ENCODE results near the gene HAUS8.
"Not testable (repeated sequence)": the region's sequence is repeated elsewhere in the genome, so short reads cannot be mapped to it uniquely, and the experiment has no call there.

Gene HAUS8

GRCh38 chr19:17075035-17075863 is at the start of gene HAUS8, which contains the start of gene MYO9B:
Gene HAUS8 (minus strand): TSS chr19:17075452. CDS start chr19:17075422, 30 bp downstream.
Gene MYO9B (plus strand): TSS chr19:17075777. CDS start chr19:17101718, 25,941 bp downstream.
- in situ Hi-C loops (cut with MboI; ENCODE audit: low sequenced_read_pairs), result no loop called here

- in situ Hi-C loops (cut with MboI; ENCODE audit: low sequenced_read_pairs), result no loop called here
Measured at GRCh38 chr19:17124025-17124424, 48.8 kb upstream of the HAUS8 start.

GRCh38 chr19:17123041-17123440 is 47.8 kb upstream of the HAUS8 start:
- in situ Hi-C loops (cut with MboI; ENCODE audit: low sequenced_read_pairs), result no loop called here

GRCh38 chr19:17121736-17122293 is 46.6 kb upstream of the HAUS8 start:
- in situ Hi-C loops (cut with MboI; ENCODE audit: low sequenced_read_pairs), result no loop called here

GRCh38 chr19:17118957-17119356 is 43.7 kb upstream of the HAUS8 start:
- in situ Hi-C loops (cut with MboI; ENCODE audit: low sequenced_read_pairs), result no loop called here

- in situ Hi-C loops (cut with MboI; ENCODE audit: low sequenced_read_pairs), result no loop called here
Measured at GRCh38 chr19:17116996-17117702, 41.9 kb upstream of the HAUS8 start.

GRCh38 chr19:17114414-17114831 is 39.2 kb upstream of the HAUS8 start:
- in situ Hi-C loops (cut with MboI; ENCODE audit: low sequenced_read_pairs), result no loop called here

GRCh38 chr19:17113127-17113785 is 38.0 kb upstream of the HAUS8 start:
- in situ Hi-C loops (cut with MboI; ENCODE audit: low sequenced_read_pairs), result no loop called here

- in situ Hi-C loops (cut with MboI; ENCODE audit: low sequenced_read_pairs), result no loop called here
Measured at GRCh38 chr19:17112700-17113099, 37.4 kb upstream of the HAUS8 start.

GRCh38 chr19:17112271-17112670 is 37.0 kb upstream of the HAUS8 start:
- in situ Hi-C loops (cut with MboI; ENCODE audit: low sequenced_read_pairs), result no loop called here

GRCh38 chr19:17111766-17112165 is 36.5 kb upstream of the HAUS8 start:
- in situ Hi-C loops (cut with MboI; ENCODE audit: low sequenced_read_pairs), result no loop called here

GRCh38 chr19:17110599-17110966 is 35.3 kb upstream of the HAUS8 start:
- in situ Hi-C loops (cut with MboI; ENCODE audit: low sequenced_read_pairs), result no loop called here

GRCh38 chr19:17109962-17110598 is 34.8 kb upstream of the HAUS8 start:
- in situ Hi-C loops (cut with MboI; ENCODE audit: low sequenced_read_pairs), result no loop called here

GRCh38 chr19:17109300-17109699 is 34.0 kb upstream of the HAUS8 start:
- in situ Hi-C loops (cut with MboI; ENCODE audit: low sequenced_read_pairs), result no loop called here

- in situ Hi-C loops (cut with MboI; ENCODE audit: low sequenced_read_pairs), result no loop called here
Measured at GRCh38 chr19:17108453-17108784, 33.2 kb upstream of the HAUS8 start.

GRCh38 chr19:17107546-17108452 is 32.5 kb upstream of the HAUS8 start:
- in situ Hi-C loops (cut with MboI; ENCODE audit: low sequenced_read_pairs), result no loop called here

GRCh38 chr19:17106964-17107363 is 31.7 kb upstream of the HAUS8 start:
- in situ Hi-C loops (cut with MboI; ENCODE audit: low sequenced_read_pairs), result not testable (repeated sequence)

GRCh38 chr19:17105556-17105955 is 30.3 kb upstream of the HAUS8 start:
- in situ Hi-C loops (cut with MboI; ENCODE audit: low sequenced_read_pairs), result no loop called here

GRCh38 chr19:17104679-17105078 is 29.4 kb upstream of the HAUS8 start:
- in situ Hi-C loops (cut with MboI; ENCODE audit: low sequenced_read_pairs), result no loop called here

GRCh38 chr19:17103177-17103576 is 27.9 kb upstream of the HAUS8 start:
- in situ Hi-C loops (cut with MboI; ENCODE audit: low sequenced_read_pairs), result no loop called here

Data from HL-60/S4 treated with phorbol 12-myristate 13-acetate at 8.2 ng/mL for 4 days and 3 days (cell line).